ENCODE data around the gene CCT2.

DNA sequence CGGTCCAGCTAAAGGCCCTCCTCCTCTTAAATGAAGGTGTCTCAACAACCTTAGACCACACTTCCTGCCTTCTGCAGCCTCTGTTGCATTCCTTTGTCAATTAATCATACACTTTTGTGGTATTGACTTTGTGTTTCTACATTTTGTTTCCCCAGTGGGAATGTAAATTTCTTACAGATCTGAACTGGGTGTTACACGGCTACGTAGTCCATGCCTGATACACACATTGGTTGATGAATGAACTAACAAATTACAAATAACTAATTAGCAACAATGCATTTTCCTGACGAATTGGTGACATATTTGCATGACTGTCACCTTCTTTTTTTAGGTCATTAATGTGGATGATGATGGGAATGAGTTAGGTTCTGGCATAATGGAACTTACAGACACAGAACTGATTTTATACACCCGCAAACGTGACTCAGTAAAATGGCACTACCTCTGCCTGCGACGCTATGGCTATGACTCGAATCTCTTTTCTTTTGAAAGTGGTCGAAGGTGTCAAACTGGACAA lies 15.2 kb upstream of the CCT2 start:
- TF ChIP-seq, protein P1, sequence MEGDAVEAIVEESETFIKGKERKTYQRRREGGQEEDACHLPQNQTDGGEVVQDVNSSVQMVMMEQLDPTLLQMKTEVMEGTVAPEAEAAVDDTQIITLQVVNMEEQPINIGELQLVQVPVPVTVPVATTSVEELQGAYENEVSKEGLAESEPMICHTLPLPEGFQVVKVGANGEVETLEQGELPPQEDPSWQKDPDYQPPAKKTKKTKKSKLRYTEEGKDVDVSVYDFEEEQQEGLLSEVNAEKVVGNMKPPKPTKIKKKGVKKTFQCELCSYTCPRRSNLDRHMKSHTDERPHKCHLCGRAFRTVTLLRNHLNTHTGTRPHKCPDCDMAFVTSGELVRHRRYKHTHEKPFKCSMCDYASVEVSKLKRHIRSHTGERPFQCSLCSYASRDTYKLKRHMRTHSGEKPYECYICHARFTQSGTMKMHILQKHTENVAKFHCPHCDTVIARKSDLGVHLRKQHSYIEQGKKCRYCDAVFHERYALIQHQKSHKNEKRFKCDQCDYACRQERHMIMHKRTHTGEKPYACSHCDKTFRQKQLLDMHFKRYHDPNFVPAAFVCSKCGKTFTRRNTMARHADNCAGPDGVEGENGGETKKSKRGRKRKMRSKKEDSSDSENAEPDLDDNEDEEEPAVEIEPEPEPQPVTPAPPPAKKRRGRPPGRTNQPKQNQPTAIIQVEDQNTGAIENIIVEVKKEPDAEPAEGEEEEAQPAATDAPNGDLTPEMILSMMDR (conservative IDR thresholded peaks at IDR 0.05; ENCODE audit: low read depth, low read length) = no peak
- no peak for TF ChIP-seq EZH2phosphoT487 (IDR thresholded peaks at IDR 0.05; ENCODE audit: borderline replicate concordance, low read length)
- TF ChIP-seq EZH2 (IDR thresholded peaks at IDR 0.05; ENCODE audit: low read length, unreplicated experiment) = no peak
